Measurements from ENCODE around the gene CACNA1H. TPM values are rescaled to one million over a fixed set of nuclear protein-coding genes. Genes with fewer than 3 reads are reported as not detected.
"Not testable (repeated sequence)": the region's sequence is repeated elsewhere in the genome, so short reads cannot be mapped to it uniquely, and the experiment has no call there.

The CACNA1H gene
- total and polyA plus RNA-seq, 2 donors (not counting 3 experiments of a cell fraction or from before 2014, with no cell fraction given): 0.03 TPM; not detected in 1

GRCh38 chr16:1189455-1189854, 36.5 kb downstream of the CACNA1H start:
- H3K9me1 ChIP-seq (replicated peaks; ENCODE audit: control insufficient read depth, extremely low read depth, insufficient read depth, low read length): no peaks in the 10 kb centered on the region
- POLR2A ChIA-PET: no interaction called here
- H3K4me3 ChIP-seq (replicated peaks in 1 of 3; ENCODE audit: insufficient read depth in 1 of 3, low read depth in 1 of 3, low read length in 3 of 3): no peak overlapping the region
- TF ChIP-seq, protein P1, sequence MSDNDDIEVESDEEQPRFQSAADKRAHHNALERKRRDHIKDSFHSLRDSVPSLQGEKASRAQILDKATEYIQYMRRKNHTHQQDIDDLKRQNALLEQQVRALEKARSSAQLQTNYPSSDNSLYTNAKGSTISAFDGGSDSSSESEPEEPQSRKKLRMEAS (IDR thresholded peaks at IDR 0.05; ENCODE audit: insufficient read depth, insufficient read length): no peak
- H4K20me1 ChIP-seq (replicated peaks; ENCODE audit: control insufficient read depth, extremely low read depth, insufficient read depth, low read length): no peaks in the 10 kb centered on the region
- no peaks in the 10 kb centered on the region for H3K27me3 ChIP-seq (ENCODE audit: control insufficient read depth in 2 of 2, insufficient read depth in 2 of 2, low read length in 2 of 2)
- H3K9ac ChIP-seq (replicated peaks; ENCODE audit: extremely low read depth, insufficient read depth, low read length): no peak overlapping the region
- H3K4me2 ChIP-seq (ENCODE audit: insufficient read depth, low read length): no peak overlapping the region
- BruUV-seq (replicated peaks): no TSS peak
- no peak overlapping the region for H3K27ac ChIP-seq (ENCODE audit: insufficient read depth, low read depth, low read length)
- no peaks in the 10 kb centered on the region for H3K36me3 ChIP-seq (ENCODE audit: control insufficient read depth in 2 of 2, extremely low read depth in 1 of 2, insufficient read depth in 2 of 2, low read length in 2 of 2)
- H3K9me3 ChIP-seq (replicated peaks; ENCODE audit: control insufficient read depth, insufficient read depth, low read length): no peaks in the 10 kb centered on the region
- H3K4me1 ChIP-seq (ENCODE audit: control insufficient read depth, extremely low read depth, insufficient read depth, low read length): no peaks in the 10 kb centered on the region
- intact Hi-C loops (cut with micrococcal nuclease): no loop called here
- no peak for FAIRE-seq
- no peak for DNase-seq (ENCODE audit: low read depth, low spot score)
- no peak overlapping the region for H2AFZ ChIP-seq (ENCODE audit: low read depth, low read length)
- dilution Hi-C loops (cut with MboI; ENCODE audit: extremely low pct_ligation_motif_present, low sequenced_read_pairs): no loop called here
- CTCF ChIA-PET: no interaction called here
- H3K79me2 ChIP-seq (ENCODE audit: control insufficient read depth, insufficient read depth, low read length): no peaks in the 10 kb centered on the region

GRCh38 chr16:1190789-1191188, 37.9 kb downstream of the CACNA1H start:
- DNase-seq (ENCODE audit: low read depth, low spot score); FAIRE-seq; H3K27me3 ChIP-seq (ENCODE audit: control insufficient read depth in 2 of 2, insufficient read depth in 2 of 2, low read length in 2 of 2); H3K9me3 ChIP-seq (replicated peaks; ENCODE audit: control insufficient read depth, insufficient read depth, low read length); H3K4me2 ChIP-seq (ENCODE audit: insufficient read depth, low read length); H3K27ac ChIP-seq (ENCODE audit: insufficient read depth, low read depth, low read length); H2AFZ ChIP-seq (ENCODE audit: low read depth, low read length); POLR2A ChIA-PET; intact Hi-C loops (cut with micrococcal nuclease); H3K4me3 ChIP-seq (replicated peaks in 1 of 3; ENCODE audit: insufficient read depth in 1 of 3, low read depth in 1 of 3, low read length in 3 of 3); H3K9me1 ChIP-seq (replicated peaks; ENCODE audit: control insufficient read depth, extremely low read depth, insufficient read depth, low read length); dilution Hi-C loops (cut with MboI; ENCODE audit: extremely low pct_ligation_motif_present, low sequenced_read_pairs); CTCF ChIA-PET; H3K9ac ChIP-seq (replicated peaks; ENCODE audit: extremely low read depth, insufficient read depth, low read length); H3K79me2 ChIP-seq (ENCODE audit: control insufficient read depth, insufficient read depth, low read length); H4K20me1 ChIP-seq (replicated peaks; ENCODE audit: control insufficient read depth, extremely low read depth, insufficient read depth, low read length); H3K36me3 ChIP-seq (ENCODE audit: control insufficient read depth in 2 of 2, extremely low read depth in 1 of 2, insufficient read depth in 2 of 2, low read length in 2 of 2); BruUV-seq (replicated peaks); H3K4me1 ChIP-seq (ENCODE audit: control insufficient read depth, extremely low read depth, insufficient read depth, low read length): not testable (repeated sequence)

Measured in endothelial cell of umbilical vein (primary cell).